Gastrocnemius medialis (tissue), 4 donors: ENCODE results near the gene PIGA.

ENCODE experiments used
- CTCF ChIP-seq, 5 experiments: fragments of 450-650 bp in 3 of 5; fragments of 200-600 bp in 2 of 5; sonication (generic) in 2 of 5; IDR thresholded peaks in 4 of 5; conservative IDR thresholded peaks in 1 of 5; 1 replicate in 4 of 5; 2 replicates in 1 of 5; pipeline ENCODE4 v1.5.1; 2016 to 2019; ENCODE audit warnings: antibody characterized with exemption in 5 of 5, mild to moderate bottlenecking in 3 of 5, moderate library complexity in 3 of 5
- POLR2A ChIP-seq, 2 donors: fragments of 450-650 bp; IDR thresholded peaks; one replicate each; pipeline ENCODE4 v1.6.1; 2017; ENCODE audit warnings: antibody characterized with exemption in 2 of 2, mild to moderate bottlenecking in 2 of 2, moderate library complexity in 2 of 2

GRCh38 chrX:15320297-15320696, 15.0 kb downstream of the PIGA start:
- TF ChIP-seq POLR2A (IDR thresholded peaks at IDR 0.05) (no peak), CTCF (IDR thresholded peaks at IDR 0.05 in 4 of 5, conservative IDR thresholded peaks at IDR 0.05 in 1 of 5) (no peak)
